IMR-90 (cell line): Measurements from ENCODE around the gene NOS1. TPM values are rescaled to one million over a fixed set of nuclear protein-coding genes. Genes with fewer than 3 reads are reported as not detected.

Experiments used
- ATAC-seq: fragments of 200-7000 bp; cut with Tn5 transposase; 2 replicates; pipeline ENCODE4 v1.9.1; 2020; ENCODE audit warnings: low read depth, mild to moderate bottlenecking, moderate library complexity
- BruUV-seq: library from RNA; stranded (reverse); fragments of 400-500 nt; replicated peaks from 2 replicates; lab custom pipeline; 2021; lab: Mats Ljungman, UMichigan
- CTCF ChIA-PET: fragments of 300-600 bp; formaldehyde crosslinking; extraction: SDS; loops from one replicate; lab custom pipeline; 2021; ENCODE audit warnings: antibody characterized with exemption; lab: Yijun Ruan, JAX
- POLR2A ChIA-PET: fragments of 300-600 bp; sonication (Branson Sonifier 250); formaldehyde crosslinking; loops from one replicate; lab custom pipeline; 2022; ENCODE audit warnings: antibody characterized with exemption; ENCODE audit not compliant: unreplicated experiment; lab: Charles Lee
- DNase-seq: peaks from one replicate; pipeline ENCODE4 v3.0.0; 2013
- H2AFZ ChIP-seq: replicated peaks from 2 replicates; pipeline ENCODE3; 2013; ENCODE audit warnings: low read length, mild to moderate bottlenecking; ENCODE audit not compliant: poor library complexity
- H2AK5ac ChIP-seq: 2 replicates; pipeline ENCODE4 v1.6.1; 2013; ENCODE audit warnings: low read depth, low read length, inconsistent platforms
- H2AK9ac ChIP-seq: replicated peaks from 2 replicates; pipeline ENCODE3; 2013; ENCODE audit warnings: mild to moderate bottlenecking, low read depth, low read length, moderate library complexity; ENCODE audit not compliant: poor library complexity
- H2BK120ac ChIP-seq: 2 replicates; pipeline ENCODE4 v1.6.1; 2013; ENCODE audit warnings: low read depth, low read length, inconsistent platforms
- H2BK15ac ChIP-seq: 3 replicates; pipeline ENCODE4 v1.6.1; 2013; ENCODE audit warnings: low read depth, low read length, inconsistent platforms
- H2BK20ac ChIP-seq: 2 replicates; pipeline ENCODE4 v1.6.1; 2013; ENCODE audit warnings: low read depth, mild to moderate bottlenecking, inconsistent platforms, low read length, moderate library complexity
- H2BK5ac ChIP-seq: 2 replicates; pipeline ENCODE4 v1.6.1; 2013; ENCODE audit warnings: mild to moderate bottlenecking, low read depth, low read length, inconsistent platforms; ENCODE audit not compliant: poor library complexity, severe bottlenecking
- H3K14ac ChIP-seq: replicated peaks from 2 replicates; pipeline ENCODE4 v1.6.1; 2013; ENCODE audit warnings: low read depth, low read length, inconsistent platforms
- H3K18ac ChIP-seq: 2 replicates; pipeline ENCODE4 v1.6.1; 2013; ENCODE audit warnings: low read depth, low read length, control low read depth
- H3K23ac ChIP-seq: 2 replicates; pipeline ENCODE4 v1.6.1; 2013; ENCODE audit warnings: low read depth, low read length, inconsistent platforms
- H3K27ac ChIP-seq: 2 replicates; pipeline ENCODE4 v1.5.1; 2013; ENCODE audit warnings: mild to moderate bottlenecking, control low read depth, low read length; ENCODE audit not compliant: insufficient read depth
- H3K27me3 ChIP-seq: 2 replicates; pipeline ENCODE4 v1.6.1; 2013; ENCODE audit warnings: low read length; ENCODE audit not compliant: control insufficient read depth, insufficient read depth
- H3K36me3 ChIP-seq: 2 replicates; pipeline ENCODE4 v1.6.1; 2013; ENCODE audit warnings: low read length, mixed read lengths; ENCODE audit not compliant: control insufficient read depth, insufficient read depth
- H3K4ac ChIP-seq: 2 replicates; pipeline ENCODE4 v1.6.1; 2013; ENCODE audit warnings: low read depth, low read length, inconsistent platforms
- H3K4me1 ChIP-seq: 2 replicates; pipeline ENCODE4 v1.6.1; 2013; ENCODE audit warnings: low read length, mixed read lengths; ENCODE audit not compliant: control insufficient read depth, insufficient read depth
- H3K4me2 ChIP-seq: 2 replicates; pipeline ENCODE4 v1.6.1; 2013; ENCODE audit warnings: low read depth, mild to moderate bottlenecking, control low read depth, low read length, moderate library complexity
- H3K4me3 ChIP-seq: 2 replicates; pipeline ENCODE4 v1.5.1; 2013; ENCODE audit warnings: low read depth, mild to moderate bottlenecking, control low read depth, low read length, moderate library complexity; ENCODE audit not compliant: insufficient read depth
- H3K56ac ChIP-seq: 2 replicates; pipeline ENCODE4 v1.6.1; 2013; ENCODE audit warnings: low read length, inconsistent platforms; ENCODE audit not compliant: insufficient read depth; ENCODE audit errors: extremely low read depth
- H3K79me1 ChIP-seq, 2 experiments: 2 replicates each; pipeline ENCODE4 v1.6.1; 2013; ENCODE audit warnings: low read length in 2 of 2, inconsistent platforms in 1 of 2, low read depth in 1 of 2
- H3K9ac ChIP-seq: 2 replicates; pipeline ENCODE4 v1.6.1; 2013; ENCODE audit warnings: low read depth, low read length, control low read depth
- H3K9me1 ChIP-seq: 2 replicates; pipeline ENCODE4 v1.6.1; 2013; ENCODE audit warnings: low read length, inconsistent platforms; ENCODE audit not compliant: insufficient read depth
- H3K9me3 ChIP-seq: 2 replicates; pipeline ENCODE4 v1.6.1; 2013; ENCODE audit warnings: low read length; ENCODE audit not compliant: control insufficient read depth, insufficient read depth
- H4K20me1 ChIP-seq: 2 replicates; pipeline ENCODE4 v1.6.1; 2013; ENCODE audit warnings: low read length, inconsistent platforms; ENCODE audit not compliant: insufficient read depth
- H4K5ac ChIP-seq: 2 replicates; pipeline ENCODE4 v1.6.1; 2013; ENCODE audit warnings: mild to moderate bottlenecking, low read depth, low read length, control low read depth
- H4K8ac ChIP-seq, 2 experiments: 2 replicates each; pipeline ENCODE4 v1.6.1; 2013; ENCODE audit warnings: low read depth in 2 of 2, low read length in 2 of 2, control low read depth in 1 of 2, inconsistent platforms in 1 of 2
- H4K91ac ChIP-seq: 2 replicates; pipeline ENCODE4 v1.6.1; 2013; ENCODE audit warnings: low read depth, low read length, inconsistent platforms; ENCODE audit not compliant: insufficient read depth
- BHLHE40 ChIP-seq: fragments of 150-350 bp; IDR thresholded peaks from 2 replicates; pipeline ENCODE4 v1.6.1; 2016; ENCODE audit warnings: mild to moderate bottlenecking, low read depth, low read length
- CEBPB ChIP-seq: IDR thresholded peaks from 2 replicates; pipeline ENCODE4 v1.6.1; 2012; ENCODE audit warnings: low read depth, low read length, improper control_type of control experiment
- CHD1 ChIP-seq: IDR thresholded peaks from 2 replicates; pipeline ENCODE4 v1.6.1; 2012; ENCODE audit warnings: low read depth, low read length, improper control_type of control experiment
- CTCF ChIP-seq: conservative IDR thresholded peaks from 2 replicates; pipeline ENCODE4 v1.5.1; 2012; ENCODE audit warnings: mild to moderate bottlenecking, low read depth, low read length, improper control_type of control experiment
- ELK1 ChIP-seq: fragments of 150-350 bp; IDR thresholded peaks from 2 replicates; pipeline ENCODE4 v1.6.1; 2016; ENCODE audit warnings: low read depth, mild to moderate bottlenecking, low read length, moderate library complexity, borderline replicate concordance
- FOS ChIP-seq: fragments of 150-350 bp; IDR thresholded peaks from 2 replicates; pipeline ENCODE4 v1.6.1; 2016; ENCODE audit warnings: low read depth, low read length
- MAFK ChIP-seq: IDR thresholded peaks from 2 replicates; pipeline ENCODE4 v1.6.1; 2012; ENCODE audit warnings: low read depth, low read length, improper control_type of control experiment
- MAZ ChIP-seq: IDR thresholded peaks from 2 replicates; pipeline ENCODE4 v1.6.1; 2012; ENCODE audit warnings: low read depth, mild to moderate bottlenecking, low read length, improper control_type of control experiment, moderate library complexity, borderline replicate concordance
- MXI1 ChIP-seq: IDR thresholded peaks from 2 replicates; pipeline ENCODE4 v1.6.1; 2012; ENCODE audit warnings: low read depth, mild to moderate bottlenecking, low read length, moderate library complexity, borderline replicate concordance
- NFE2L2 ChIP-seq: fragments of 150-350 bp; IDR thresholded peaks from 2 replicates; pipeline ENCODE4 v1.6.1; 2016; ENCODE audit warnings: low read depth, mild to moderate bottlenecking, low read length
- POLR2A ChIP-seq: IDR thresholded peaks from 2 replicates; pipeline ENCODE4 v1.6.1; 2012; ENCODE audit warnings: mild to moderate bottlenecking, low read depth, low read length
- RAD21 ChIP-seq: IDR thresholded peaks from 2 replicates; pipeline ENCODE4 v1.6.1; 2012; ENCODE audit warnings: low read length, improper control_type of control experiment
- RCOR1 ChIP-seq: IDR thresholded peaks from 2 replicates; pipeline ENCODE4 v1.6.1; 2012; ENCODE audit warnings: mild to moderate bottlenecking, low read length, improper control_type of control experiment; ENCODE audit not compliant: insufficient replicate concordance
- RFX5 ChIP-seq: IDR thresholded peaks from 2 replicates; pipeline ENCODE4 v1.8.0; 2012; ENCODE audit warnings: low read depth, mild to moderate bottlenecking, low read length, moderate library complexity
- SMC3 ChIP-seq: fragments of 150-350 bp; IDR thresholded peaks from 2 replicates; pipeline ENCODE4 v1.6.1; 2016; ENCODE audit warnings: low read depth, mild to moderate bottlenecking, antibody characterized with exemption, low read length, moderate library complexity
- USF2 ChIP-seq: fragments of 150-350 bp; IDR thresholded peaks from 2 replicates; pipeline ENCODE4 v1.6.1; 2017; ENCODE audit warnings: mild to moderate bottlenecking, antibody characterized with exemption, low read length, low read depth
- WGBS, 2 experiments: methylation state at CpG; one replicate each; pipeline versions ENCODE4 v1.1.5 to v1.1.7; 2013; ENCODE audit warnings: missing lambda C conversion rate in 2 of 2; ENCODE audit not compliant: insufficient read length in 1 of 2; ENCODE audit errors: extremely low coverage in 2 of 2; 5-methylcytosine and 5-hydroxymethylcytosine counted together
- dilution Hi-C: fragments of 300-500 bp; cut with HindIII; formaldehyde crosslinking; loops from one replicate; pipeline ENCODE4 v1.14.3; 2018; ENCODE audit warnings: low sequenced_read_pairs; ENCODE audit not compliant: unreplicated experiment
- in situ Hi-C: fragments of 300-500 bp; cut with MboI; formaldehyde crosslinking; loops from 3 replicates; pipeline ENCODE4 v1.14.3; 2019; ENCODE audit warnings: low sequenced_read_pairs, inconsistent platforms, mixed read lengths
- intact Hi-C: fragments of 100-400 bp; cut with micrococcal nuclease; formaldehyde crosslinking; loops from 2 replicates; pipeline ENCODE4 v1.10.0; 2022
- polyA plus RNA-seq, 3 experiments: library from polyadenylated mRNA; depleted of rRNA; stranded (reverse); fragments of >200 nt; gene quantifications; 2 replicates each; pipeline ENCODE4 v1.2.3, GENCODE V29; 2012; ENCODE audit warnings: low replicate concordance in 1 of 3
- total RNA-seq: library from RNA; depleted of rRNA; stranded (reverse); fragments of >200 nt; gene quantifications from 2 replicates; pipeline ENCODE4 v1.2.3, GENCODE V29; 2012

The NOS1 gene
- total and polyA plus RNA-seq, 2 of the 4 experiments (the other 2 are of a cell fraction), result 0.09 TPM; not detected in 1

GRCh38 chr12:117168976-117169375, 192.4 kb downstream of the NOS1 start:
- POLR2A ChIA-PET, result no interaction called here
- peaks cover 58% of the 10 kb centered on the region for H3K36me3 ChIP-seq

More at GRCh38 chr12:117168976-117169375, 192.4 kb downstream of the NOS1 start:
- Histone ChIP-seq H3K9me1 (peaks cover 2% of the 10 kb centered on the region; the same call in 1 of the 2 replicates), H4K8ac (no peak overlapping the region), H3K4ac (no peak overlapping the region), H3K18ac (no peak overlapping the region), H2BK15ac (no peak overlapping the region), H3K27me3 (no peaks in the 10 kb centered on the region), H3K4me1 (no peaks in the 10 kb centered on the region), H3K56ac (no peak overlapping the region), H3K23ac (no peak overlapping the region), H2BK5ac (no peak overlapping the region), H3K79me1 (peaks cover 0 to 3% of the 10 kb centered on the region in 2 experiments; a peak in 1 of 4 replicates), H3K9ac (no peak overlapping the region), H3K4me2 (no peak overlapping the region), H2AK5ac (no peak overlapping the region), H3K27ac (no peak overlapping the region), H3K4me3 (no peak overlapping the region), H2BK20ac (no peak overlapping the region), H2BK120ac (no peak overlapping the region), H4K5ac (no peak overlapping the region), H3K9me3 (no peaks in the 10 kb centered on the region), H3K14ac (no peak overlapping the region), H2AFZ (no peak overlapping the region), H4K91ac (no peak overlapping the region), H4K20me1 (no peaks in the 10 kb centered on the region), H2AK9ac (no peak overlapping the region)
- intact Hi-C loops, result no loop called here
- dilution Hi-C loops, result no loop called here
- no peak for TF ChIP-seq ELK1
- TF ChIP-seq CTCF, result no peak
- TF ChIP-seq NFE2L2, result no peak
- no peak for TF ChIP-seq RCOR1
- no peak for TF ChIP-seq MAFK
- TF ChIP-seq BHLHE40, result no peak
- TF ChIP-seq FOS, result no peak
- no peak for TF ChIP-seq USF2
- no peak for TF ChIP-seq CEBPB
- no peak for TF ChIP-seq RAD21
- no peak for TF ChIP-seq RFX5
- no peak for TF ChIP-seq SMC3
- no peak for TF ChIP-seq POLR2A
- TF ChIP-seq MXI1, result no peak
- TF ChIP-seq CHD1, result no peak
- no peak for TF ChIP-seq MAZ
- no TSS peak for BruUV-seq
- WGBS, 2 experiments, result no CpG with 5 or more reads among the region's 3 CpGs
- CTCF ChIA-PET, result no interaction called here
- no peak for ATAC-seq
- no peak for DNase-seq
- in situ Hi-C loops, result no loop called here
